AG04450 (cell line): Measurements from ENCODE around the gene RBM45. TPM values are rescaled to one million over a fixed set of nuclear protein-coding genes. Genes with fewer than 3 reads are reported as not detected.

Experiments used
- CTCF ChIA-PET: fragments of 300-600, 350-600 bp; formaldehyde crosslinking; extraction: SDS; loops from one replicate; lab custom pipeline; 2022; ENCODE audit warnings: antibody characterized with exemption, inconsistent platforms; lab: Charles Lee
- POLR2A ChIA-PET: fragments of 350-600 bp; formaldehyde crosslinking; extraction: SDS; loops from one replicate; lab custom pipeline; 2021; ENCODE audit warnings: antibody characterized with exemption, inconsistent platforms; lab: Yijun Ruan, JAX
- DNase-seq: peaks from one replicate; pipeline ENCODE4 v3.0.0-alpha.2; 2011; ENCODE audit warnings: low read depth, low spot score
- H3K27ac ChIP-seq: one replicate; pipeline ENCODE4 v1.5.1; 2012; ENCODE audit warnings: low read depth, low read length, control low read depth
- H3K27me3 ChIP-seq: one replicate; pipeline ENCODE4 v1.6.0; 2012; ENCODE audit warnings: low read length; ENCODE audit not compliant: control insufficient read depth, insufficient read depth
- H3K4me3 ChIP-seq: 2 replicates; pipeline ENCODE4 v1.5.1; 2011; ENCODE audit warnings: mild to moderate bottlenecking, low read depth, low read length, control low read depth
- H3K9me3 ChIP-seq: 2 replicates; pipeline ENCODE4 v1.5.1; 2012; ENCODE audit warnings: low read length; ENCODE audit not compliant: control insufficient read depth, insufficient read depth
- CTCF ChIP-seq: IDR thresholded peaks from 2 replicates; pipeline ENCODE4 v1.5.1; 2011; ENCODE audit warnings: low read depth, low read length, control low read depth, inconsistent platforms
- polyA plus RNA-seq: library from polyadenylated mRNA; depleted of rRNA; stranded (reverse); fragments of >200 nt; gene quantifications from 2 replicates; pipeline ENCODE4 v1.2.3, GENCODE V29; 2011

RBM45 gene
- polyA plus RNA-seq, 1 experiment, result 21.9 TPM

- DNase-seq, result no peak
- no peak for TF ChIP-seq CTCF
- ChIA-PET CTCF (interaction anchor here (0.9 to 1.9 kb wide), 5 partner anchors 104 to 313 kb away, joined by 3 to 14 read pairs (median 4); no protein-coding TSS in a partner anchor), POLR2A (no interaction called here)
- Histone ChIP-seq H3K9me3 (no peaks in the 10 kb centered on the region; the same call in 1 of the 2 replicates), H3K4me3 (no peak overlapping the region), H3K27ac (no peak overlapping the region), H3K27me3 (no peaks in the 10 kb centered on the region)
Measured at GRCh38 chr2:178106053-178106452, 6.2 kb upstream of the RBM45 start.

GRCh38 chr2:178108176-178108575 lies 4.1 kb upstream of the RBM45 start:
- ChIA-PET POLR2A (no interaction called here), CTCF (interaction anchor here (0.7 to 1.6 kb wide), 3 partner anchors 306 to 311 kb away, joined by 3 to 5 read pairs (median 5); no protein-coding TSS in a partner anchor)
- no peak for DNase-seq
- Histone ChIP-seq H3K27ac (no peak overlapping the region), H3K27me3 (no peaks in the 10 kb centered on the region), H3K9me3 (peaks cover 4% of the 10 kb centered on the region; the same call in 1 of the 2 replicates), H3K4me3 (no peak overlapping the region)
- no peak for TF ChIP-seq CTCF

GRCh38 chr2:178109813-178110212 lies 2.4 kb upstream of the RBM45 start:
- Histone ChIP-seq H3K27ac (no peak overlapping the region), H3K9me3 (peaks cover 4% of the 10 kb centered on the region; the same call in 1 of the 2 replicates), H3K27me3 (no peaks in the 10 kb centered on the region), H3K4me3 (no peak overlapping the region)
- DNase-seq, result no peak
- TF ChIP-seq CTCF, result peak; percentile 66
- CTCF ChIA-PET, result interaction anchor here (1.2 to 7.5 kb wide), 5 partner anchors 9 to 309 kb away, joined by 3 to 126 read pairs (median 60); no protein-coding TSS in a partner anchor
- POLR2A ChIA-PET, result no interaction called here

- no peak for DNase-seq
- no peak for TF ChIP-seq CTCF
- no peaks in the 10 kb centered on the region for H3K27me3 ChIP-seq
- ChIA-PET CTCF (interaction anchor here (1.5 to 7.5 kb wide), 10 partner anchors 18 to 308 kb away, joined by 3 to 126 read pairs (median 14); no protein-coding TSS in a partner anchor), POLR2A (no interaction called here)
- H3K4me3 ChIP-seq, result no peak overlapping the region
- H3K27ac ChIP-seq, result no peak overlapping the region
- peaks cover 4% of the 10 kb centered on the region; the same call in 1 of the 2 replicates for H3K9me3 ChIP-seq
Measured at GRCh38 chr2:178110681-178111080, 1.6 kb upstream of the RBM45 start.

- ChIA-PET POLR2A (interaction anchor here (0.5 to 1.2 kb wide), 3 partner anchors 296 to 339 kb away, joined by 3 to 4 read pairs (median 3); partner anchors contain the start of gene PRKRA), CTCF (interaction anchor here (0.6 to 7.5 kb wide), 52 partner anchors 8 to 948 kb away, joined by 3 to 126 read pairs (median 4); no protein-coding TSS in a partner anchor)
- Histone ChIP-seq H3K27me3 (no peaks in the 10 kb centered on the region), H3K9me3 (peaks cover 4% of the 10 kb centered on the region; the same call in 1 of the 2 replicates), H3K27ac (no peak overlapping the region), H3K4me3 (no peak overlapping the region)
- no peak for DNase-seq
- TF ChIP-seq CTCF, result no peak
Measured at GRCh38 chr2:178111743-178112142, 494 bp upstream of the RBM45 start.
